HCT116 (cell line): ENCODE data around the gene CDKL4. TPM values are rescaled to one million over a fixed set of nuclear protein-coding genes. Genes with fewer than 3 reads are reported as not detected.

ENCODE experiments used
- ATAC-seq: fragments of 200-7000 bp; cut with Tn5 transposase; 2 replicates; pipeline ENCODE4 v1.9.1; 2020; ENCODE audit warnings: mild to moderate bottlenecking, moderate library complexity
- BruUV-seq: library from RNA; stranded (reverse); fragments of 400-500 nt; replicated peaks from 2 replicates; lab custom pipeline; 2021; lab: Mats Ljungman, UMichigan
- CTCF ChIA-PET: fragments of 300-600 bp; sonication (Branson Sonifier 250); formaldehyde crosslinking; loops from one replicate; lab custom pipeline; 2021; ENCODE audit warnings: antibody characterized with exemption; lab: Charles Lee
- POLR2A ChIA-PET: fragments of 300-600, 350-600 bp; sonication (Branson Sonifier 250); formaldehyde crosslinking; loops from one replicate; lab custom pipeline; 2021; ENCODE audit warnings: antibody characterized with exemption; lab: Charles Lee
- RAD21 ChIA-PET, 2 experiments: fragments of 300-600 bp; sonication (Branson Sonifier 250); formaldehyde crosslinking; loops; one replicate each; lab custom pipeline; 2023; ENCODE audit warnings: low total read pairs in 2 of 2; ENCODE audit not compliant: uncharacterized antibody in 2 of 2, unreplicated experiment in 2 of 2, low non-redundant PET in 1 of 2; lab: Charles Lee
- DNase-seq: peaks from one replicate; pipeline ENCODE4 v3.0.0-alpha.2; 2010; ENCODE audit warnings: low read depth, low spot score
- H2AFZ ChIP-seq: fragments of 200-600 bp; shearing (Covaris generic), sonication (generic); 2 replicates; pipeline ENCODE4 v1.6.1; 2017; ENCODE audit warnings: low read depth, mixed run types, mixed read lengths, antibody characterized with exemption, low read length; ENCODE audit not compliant: poor library complexity, severe bottlenecking
- H3K27ac ChIP-seq: 2 replicates; pipeline ENCODE4 v1.5.1; 2012; ENCODE audit warnings: low read depth, low read length
- H3K27me3 ChIP-seq: fragments of 200-600 bp; sonication (generic); 2 replicates; pipeline ENCODE4 v1.6.1; 2016; ENCODE audit warnings: mixed run types, low read length, mixed read lengths; ENCODE audit not compliant: insufficient read depth
- H3K36me3 ChIP-seq, 2 experiments: fragments of 200-500 bp in 1 of 2; fragments of 200-600 bp in 1 of 2; sonication (Bioruptor generic) in 1 of 2; sonication (generic) in 1 of 2; 2 replicates each; pipeline versions ENCODE4 v1.5.1 to v1.6.1; 2014 to 2016; ENCODE audit warnings: low read length in 2 of 2, inconsistent platforms in 1 of 2, mixed read lengths in 1 of 2, mixed run types in 1 of 2; ENCODE audit not compliant: insufficient read depth in 2 of 2, control insufficient read depth in 1 of 2
- H3K4me1 ChIP-seq, 2 experiments: fragments of 200-600 bp in 1 of 2; sonication (generic) in 1 of 2; 2 replicates each; pipeline versions ENCODE4 v1.5.1 to v1.6.1; 2012 to 2017; ENCODE audit warnings: low read length in 2 of 2, inconsistent platforms in 1 of 2, mild to moderate bottlenecking in 1 of 2, mixed read lengths in 1 of 2, mixed run types in 1 of 2, moderate library complexity in 1 of 2; ENCODE audit not compliant: insufficient read depth in 2 of 2, control insufficient read depth in 1 of 2
- H3K4me2 ChIP-seq: fragments of 200-600 bp; sonication (generic); 2 replicates; pipeline ENCODE4 v1.6.1; 2017; ENCODE audit warnings: mixed run types, low read length, mixed read lengths
- H3K4me3 ChIP-seq, 2 experiments: fragments of 200-600 bp in 1 of 2; sonication (generic) in 1 of 2; replicated peaks in 1 of 2; 2 replicates each; pipeline ENCODE4 v1.5.1; 2011 to 2016; ENCODE audit warnings: low read length in 2 of 2, control low read depth in 1 of 2, low read depth in 1 of 2, mild to moderate bottlenecking in 1 of 2, mixed read lengths in 1 of 2, mixed run types in 1 of 2
- H3K79me2 ChIP-seq: fragments of 200-600 bp; sonication (generic); 2 replicates; pipeline ENCODE4 v1.6.1; 2017; ENCODE audit warnings: mild to moderate bottlenecking, mixed run types, low read length, moderate library complexity, mixed read lengths; ENCODE audit not compliant: insufficient read depth
- H3K9ac ChIP-seq: fragments of 200-600 bp; sonication (generic); 2 replicates; pipeline ENCODE4 v1.6.1; 2016; ENCODE audit warnings: low read length, mixed read lengths
- H3K9me2 ChIP-seq: fragments of 200-600 bp; sonication (generic), shearing (Covaris generic); 2 replicates; pipeline ENCODE4 v1.6.1; 2017; ENCODE audit warnings: mixed run types, mild to moderate bottlenecking, moderate library complexity; ENCODE audit not compliant: insufficient read depth
- H3K9me3 ChIP-seq, 2 experiments: fragments of 200-500 bp in 1 of 2; fragments of 200-600 bp in 1 of 2; sonication (Bioruptor generic) in 1 of 2; sonication (generic) in 1 of 2; 2 replicates each; pipeline ENCODE4 v1.6.1; 2014 to 2017; ENCODE audit warnings: low read length in 2 of 2, mixed read lengths in 2 of 2, inconsistent platforms in 1 of 2, low read depth in 1 of 2, mild to moderate bottlenecking in 1 of 2, mixed run types in 1 of 2, moderate library complexity in 1 of 2; ENCODE audit not compliant: control insufficient read depth in 1 of 2, insufficient read depth in 1 of 2
- H4K20me1 ChIP-seq: fragments of 200-600 bp; sonication (generic), shearing (Covaris generic); 2 replicates; pipeline ENCODE4 v1.6.1; 2017; ENCODE audit warnings: mixed run types, mild to moderate bottlenecking, moderate library complexity; ENCODE audit not compliant: insufficient read depth
- CBX3 ChIP-seq: IDR thresholded peaks from 2 replicates; pipeline ENCODE4 v1.6.1; 2012; ENCODE audit warnings: low read depth
- CEBPB ChIP-seq: IDR thresholded peaks from 2 replicates; pipeline ENCODE4 v1.6.1; 2012; ENCODE audit warnings: low read depth
- EGR1 ChIP-seq: IDR thresholded peaks from 2 replicates; pipeline ENCODE4 v1.6.1; 2012; ENCODE audit warnings: low read depth
- EZH2 ChIP-seq: fragments of 200-600 bp; sonication (generic); IDR thresholded peaks from 2 replicates; pipeline ENCODE4 v1.6.1; 2017; ENCODE audit warnings: antibody characterized with exemption, mixed run types
- EZH2phosphoT487 ChIP-seq: fragments of 200-600 bp; IDR thresholded peaks from 2 replicates; pipeline ENCODE4 v1.6.1; 2018; ENCODE audit warnings: antibody characterized with exemption, borderline replicate concordance
- JUND ChIP-seq: IDR thresholded peaks from 2 replicates; pipeline ENCODE4 v1.6.1; 2012
- POLR2A ChIP-seq: IDR thresholded peaks from 2 replicates; pipeline ENCODE4 v1.7.0; 2011; ENCODE audit warnings: borderline replicate concordance; ENCODE audit not compliant: insufficient read depth, insufficient read length; ENCODE audit errors: extremely low read depth
- POLR2AphosphoS5 ChIP-seq: IDR thresholded peaks from 2 replicates; pipeline ENCODE4 v1.6.1; 2011; ENCODE audit warnings: mild to moderate bottlenecking, low read depth, low read length, moderate library complexity
- SIN3A ChIP-seq: IDR thresholded peaks from 2 replicates; pipeline ENCODE4 v1.6.1; 2012; ENCODE audit warnings: low read depth
- SRF ChIP-seq: IDR thresholded peaks from 2 replicates; pipeline ENCODE4 v1.6.1; 2012; ENCODE audit warnings: low read depth
- TCF7L2 ChIP-seq: IDR thresholded peaks from 2 replicates; pipeline ENCODE4 v1.7.0; 2011; ENCODE audit warnings: borderline replicate concordance, inconsistent platforms; ENCODE audit not compliant: insufficient read depth, insufficient read length; ENCODE audit errors: extremely low read depth
- ZNF274 ChIP-seq: fragments of 200-500 bp; sonication (Bioruptor generic); IDR thresholded peaks from 2 replicates; pipeline ENCODE4 v1.6.1; 2014; ENCODE audit warnings: mild to moderate bottlenecking, low read depth, low read length, inconsistent platforms
- intact Hi-C: fragments of 100-400 bp; cut with micrococcal nuclease; formaldehyde crosslinking; loops from 2 replicates; pipeline ENCODE4 v1.10.0; 2022
- total RNA-seq: library from RNA; stranded (reverse); gene quantifications from one replicate; pipeline ENCODE4 v1.2.1, GENCODE V29; 2021; ENCODE audit not compliant: unreplicated experiment
- TF ChIP-seq, protein P1 (sequence below): IDR thresholded peaks from 2 replicates; pipeline ENCODE4 v1.6.1; 2012; ENCODE audit warnings: low read depth
- TF ChIP-seq, protein P2 (sequence below): IDR thresholded peaks from 2 replicates; pipeline ENCODE4 v1.6.1; 2012
- TF ChIP-seq, protein P3 (sequence below): IDR thresholded peaks from 2 replicates; pipeline ENCODE4 v1.6.1; 2011; ENCODE audit warnings: mild to moderate bottlenecking, low read length, moderate library complexity; ENCODE audit not compliant: insufficient replicate concordance; ENCODE audit errors: extremely low read depth

Gene CDKL4
- total RNA-seq, 1 experiment from 2014 or later = 0.27 TPM

DNA sequence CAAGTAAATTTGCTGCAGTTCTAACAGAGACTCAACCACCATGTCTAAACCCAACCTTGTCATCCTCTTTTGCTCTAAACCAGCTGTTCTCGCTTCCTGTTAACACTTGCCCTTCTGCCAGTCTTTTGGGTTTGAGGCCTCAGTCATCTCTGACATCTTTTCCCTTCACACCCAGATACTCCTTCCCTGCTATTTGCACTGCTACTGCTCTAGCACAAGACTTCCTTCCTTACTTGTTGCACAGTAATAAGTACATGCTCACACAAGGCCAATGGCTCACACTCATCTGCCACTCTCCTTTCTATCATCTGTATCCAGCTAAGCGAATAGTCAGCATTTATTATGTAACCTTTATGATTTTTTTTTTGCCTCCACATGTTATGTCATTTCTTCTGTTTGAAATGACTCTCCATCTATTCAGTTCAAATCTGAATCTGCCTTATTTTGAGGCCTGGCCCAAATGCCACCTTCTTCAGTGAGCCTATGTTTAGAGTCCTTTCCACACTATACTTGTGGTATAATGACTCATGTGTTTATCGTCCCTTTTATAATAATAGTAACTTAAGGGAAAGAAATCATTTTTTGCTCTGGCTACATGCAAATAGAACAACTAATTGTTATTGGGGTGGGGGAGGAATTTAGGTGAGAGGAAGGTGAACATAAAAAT is 22.5 kb upstream of the CDKL4 start:
- no peak overlapping the region for H2AFZ ChIP-seq
- TF ChIP-seq POLR2AphosphoS5 (no peak), ZNF274 (no peak), POLR2A (no peak), SRF (no peak), EGR1 (no peak), CBX3 (no peak), SIN3A (no peak), EZH2 (no peak), JUND (no peak), TCF7L2 (no peak), CEBPB (no peak), EZH2phosphoT487 (no peak)
- TF ChIP-seq, protein P1, sequence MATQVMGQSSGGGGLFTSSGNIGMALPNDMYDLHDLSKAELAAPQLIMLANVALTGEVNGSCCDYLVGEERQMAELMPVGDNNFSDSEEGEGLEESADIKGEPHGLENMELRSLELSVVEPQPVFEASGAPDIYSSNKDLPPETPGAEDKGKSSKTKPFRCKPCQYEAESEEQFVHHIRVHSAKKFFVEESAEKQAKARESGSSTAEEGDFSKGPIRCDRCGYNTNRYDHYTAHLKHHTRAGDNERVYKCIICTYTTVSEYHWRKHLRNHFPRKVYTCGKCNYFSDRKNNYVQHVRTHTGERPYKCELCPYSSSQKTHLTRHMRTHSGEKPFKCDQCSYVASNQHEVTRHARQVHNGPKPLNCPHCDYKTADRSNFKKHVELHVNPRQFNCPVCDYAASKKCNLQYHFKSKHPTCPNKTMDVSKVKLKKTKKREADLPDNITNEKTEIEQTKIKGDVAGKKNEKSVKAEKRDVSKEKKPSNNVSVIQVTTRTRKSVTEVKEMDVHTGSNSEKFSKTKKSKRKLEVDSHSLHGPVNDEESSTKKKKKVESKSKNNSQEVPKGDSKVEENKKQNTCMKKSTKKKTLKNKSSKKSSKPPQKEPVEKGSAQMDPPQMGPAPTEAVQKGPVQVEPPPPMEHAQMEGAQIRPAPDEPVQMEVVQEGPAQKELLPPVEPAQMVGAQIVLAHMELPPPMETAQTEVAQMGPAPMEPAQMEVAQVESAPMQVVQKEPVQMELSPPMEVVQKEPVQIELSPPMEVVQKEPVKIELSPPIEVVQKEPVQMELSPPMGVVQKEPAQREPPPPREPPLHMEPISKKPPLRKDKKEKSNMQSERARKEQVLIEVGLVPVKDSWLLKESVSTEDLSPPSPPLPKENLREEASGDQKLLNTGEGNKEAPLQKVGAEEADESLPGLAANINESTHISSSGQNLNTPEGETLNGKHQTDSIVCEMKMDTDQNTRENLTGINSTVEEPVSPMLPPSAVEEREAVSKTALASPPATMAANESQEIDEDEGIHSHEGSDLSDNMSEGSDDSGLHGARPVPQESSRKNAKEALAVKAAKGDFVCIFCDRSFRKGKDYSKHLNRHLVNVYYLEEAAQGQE = no peak
- TF ChIP-seq, protein P2, sequence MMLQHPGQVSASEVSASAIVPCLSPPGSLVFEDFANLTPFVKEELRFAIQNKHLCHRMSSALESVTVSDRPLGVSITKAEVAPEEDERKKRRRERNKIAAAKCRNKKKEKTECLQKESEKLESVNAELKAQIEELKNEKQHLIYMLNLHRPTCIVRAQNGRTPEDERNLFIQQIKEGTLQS = no peak
- TF ChIP-seq, protein P3, sequence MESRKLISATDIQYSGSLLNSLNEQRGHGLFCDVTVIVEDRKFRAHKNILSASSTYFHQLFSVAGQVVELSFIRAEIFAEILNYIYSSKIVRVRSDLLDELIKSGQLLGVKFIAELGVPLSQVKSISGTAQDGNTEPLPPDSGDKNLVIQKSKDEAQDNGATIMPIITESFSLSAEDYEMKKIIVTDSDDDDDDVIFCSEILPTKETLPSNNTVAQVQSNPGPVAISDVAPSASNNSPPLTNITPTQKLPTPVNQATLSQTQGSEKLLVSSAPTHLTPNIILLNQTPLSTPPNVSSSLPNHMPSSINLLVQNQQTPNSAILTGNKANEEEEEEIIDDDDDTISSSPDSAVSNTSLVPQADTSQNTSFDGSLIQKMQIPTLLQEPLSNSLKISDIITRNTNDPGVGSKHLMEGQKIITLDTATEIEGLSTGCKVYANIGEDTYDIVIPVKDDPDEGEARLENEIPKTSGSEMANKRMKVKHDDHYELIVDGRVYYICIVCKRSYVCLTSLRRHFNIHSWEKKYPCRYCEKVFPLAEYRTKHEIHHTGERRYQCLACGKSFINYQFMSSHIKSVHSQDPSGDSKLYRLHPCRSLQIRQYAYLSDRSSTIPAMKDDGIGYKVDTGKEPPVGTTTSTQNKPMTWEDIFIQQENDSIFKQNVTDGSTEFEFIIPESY = no peak
- intact Hi-C loops = no loop called here
- ChIA-PET CTCF (no interaction called here), RAD21 (no interaction called here), POLR2A (no interaction called here)
- no peak overlapping the region for H3K27ac ChIP-seq
- BruUV-seq = no TSS peak
- H3K9me3 ChIP-seq = no peaks in the 10 kb centered on the region
- no peaks in the 10 kb centered on the region for H3K9me2 ChIP-seq
- no peaks in the 10 kb centered on the region for H3K27me3 ChIP-seq
- H3K4me3 ChIP-seq = no peak overlapping the region
- no peaks in the 10 kb centered on the region for H3K79me2 ChIP-seq
- no peak overlapping the region for H3K9ac ChIP-seq
- H3K4me1 ChIP-seq = no peaks in the 10 kb centered on the region
- H4K20me1 ChIP-seq = no peaks in the 10 kb centered on the region
- H3K36me3 ChIP-seq = no peaks in the 10 kb centered on the region; a peak in 1 of 4 replicates
- DNase-seq = no peak
- no peak for ATAC-seq
- no peak overlapping the region for H3K4me2 ChIP-seq
